ENCODE results near the gene CRYBB3.
"Not testable (repeated sequence)": the region's sequence is repeated elsewhere in the genome, so short reads cannot be mapped to it uniquely, and the experiment has no call there.

CRYBB3 gene

GRCh38 chr22:25176175-25176574 lies 23.5 kb upstream of the CRYBB3 start:
- no peak for DNase-seq

- DNase-seq: no peak
These were observed 22.9 kb upstream of the CRYBB3 start for GRCh38 chr22:25176799-25177198.

- no peak for DNase-seq
These were observed 22.4 kb upstream of the CRYBB3 start for GRCh38 chr22:25177226-25177625.

- DNase-seq: no peak
These were observed 21.8 kb upstream of the CRYBB3 start for GRCh38 chr22:25177895-25178294.

- not testable (repeated sequence) for DNase-seq
These were observed 21.3 kb upstream of the CRYBB3 start for GRCh38 chr22:25178348-25178747.

GRCh38 chr22:25178869-25179631 lies 20.6 kb upstream of the CRYBB3 start:
- DNase-seq: not testable (repeated sequence)

- no peak for DNase-seq
These were observed 17.2 kb upstream of the CRYBB3 start for GRCh38 chr22:25182131-25183110.

- no peak for DNase-seq
These were observed 15.6 kb upstream of the CRYBB3 start for GRCh38 chr22:25183949-25184619.

GRCh38 chr22:25186140-25186539 lies 13.5 kb upstream of the CRYBB3 start:
- DNase-seq: no peak

- DNase-seq: no peak
These were observed 12.2 kb upstream of the CRYBB3 start for GRCh38 chr22:25187469-25187868.

- DNase-seq: no peak
These were observed 7.3 kb upstream of the CRYBB3 start for GRCh38 chr22:25192406-25192805.

GRCh38 chr22:25193130-25193529 lies 6.5 kb upstream of the CRYBB3 start:
- DNase-seq: no peak

- no peak for DNase-seq
These were observed 6.1 kb upstream of the CRYBB3 start for GRCh38 chr22:25193548-25193947.

- DNase-seq: no peak
These were observed 3.3 kb upstream of the CRYBB3 start for GRCh38 chr22:25196326-25196725.

- DNase-seq: no peak
These were observed 2.3 kb upstream of the CRYBB3 start for GRCh38 chr22:25197340-25197739.

- no peak for DNase-seq
These were observed 1.3 kb downstream of the CRYBB3 start for GRCh38 chr22:25200967-25201366.

GRCh38 chr22:25201557-25202273 lies 2.1 kb downstream of the CRYBB3 start:
- DNase-seq: no peak

GRCh38 chr22:25202290-25202921 lies 2.7 kb downstream of the CRYBB3 start:
- DNase-seq: peak; percentile 74

GRCh38 chr22:25203082-25203481 lies 3.4 kb downstream of the CRYBB3 start:
- no peak for DNase-seq

- DNase-seq: not testable (repeated sequence)
These were observed 4.9 kb downstream of the CRYBB3 start for GRCh38 chr22:25204547-25204946.

GRCh38 chr22:25205847-25206246 lies 6.2 kb downstream of the CRYBB3 start:
- DNase-seq: no peak

- DNase-seq: no peak
These were observed 7.3 kb downstream of the CRYBB3 start for GRCh38 chr22:25206998-25207397.

All from activated CD4-positive, alpha-beta T cell treated with anti-CD3 and anti-CD28 coated beads, Interleukin-2, Interleukin-6, amounts not matched to agents 100 ng/mL and 50 ng/mL, durations not matched to agents 16 hours and 8 hours (primary cell).